GM21447 (cell line): ENCODE results near the gene CCDC27.

Experiments
- ATAC-seq: cut with Tn5 transposase; IDR thresholded peaks from one replicate; pipeline ENCODE4 v1.9.1; 2021; ENCODE audit not compliant: unreplicated experiment

Gene CCDC27

GRCh38 chr1:3752400-3752945 is at the start of gene CCDC27:
CCDC27 (plus strand) TSS chr1:3752450; CDS start chr1:3752482, 32 bp downstream.
- ATAC-seq, result no peak

- no peak for ATAC-seq
Measured at GRCh38 chr1:3702528-3702927, 49.7 kb upstream of the CCDC27 start.

GRCh38 chr1:3702990-3703728 is 49.1 kb upstream of the CCDC27 start:
- no peak for ATAC-seq

GRCh38 chr1:3703786-3704371 is 48.4 kb upstream of the CCDC27 start:
- ATAC-seq, result no peak

- no peak for ATAC-seq
Measured at GRCh38 chr1:3705341-3705950, 46.8 kb upstream of the CCDC27 start.

GRCh38 chr1:3706651-3707297 is 45.5 kb upstream of the CCDC27 start:
- no peak for ATAC-seq

- ATAC-seq, result no peak
Measured at GRCh38 chr1:3707298-3707938, 44.8 kb upstream of the CCDC27 start.

GRCh38 chr1:3707939-3708328 is 44.3 kb upstream of the CCDC27 start:
- ATAC-seq, result no peak

- no peak for ATAC-seq
Measured at GRCh38 chr1:3708791-3709190, 43.5 kb upstream of the CCDC27 start.

- ATAC-seq, result no peak
Measured at GRCh38 chr1:3710251-3710650, 42.0 kb upstream of the CCDC27 start.

- no peak for ATAC-seq
Measured at GRCh38 chr1:3711381-3711779, 40.9 kb upstream of the CCDC27 start.

GRCh38 chr1:3711780-3712451 is 40.3 kb upstream of the CCDC27 start:
- ATAC-seq, result no peak

GRCh38 chr1:3712573-3713535 is 39.4 kb upstream of the CCDC27 start:
- ATAC-seq, result no peak

- ATAC-seq, result no peak
Measured at GRCh38 chr1:3713840-3714239, 38.4 kb upstream of the CCDC27 start.

GRCh38 chr1:3714284-3714741 is 37.9 kb upstream of the CCDC27 start:
- ATAC-seq, result no peak

GRCh38 chr1:3714814-3715213 is 37.4 kb upstream of the CCDC27 start:
- ATAC-seq, result no peak

- ATAC-seq, result no peak
Measured at GRCh38 chr1:3716351-3716750, 35.9 kb upstream of the CCDC27 start.

GRCh38 chr1:3717041-3717714 is 35.1 kb upstream of the CCDC27 start:
- ATAC-seq, result no peak
